ENCODE measurements around the gene KIAA2012.
A peak's percentile ranks its signal among the peaks of the same experiment; 100 is the strongest.

The KIAA2012 gene

DNA sequence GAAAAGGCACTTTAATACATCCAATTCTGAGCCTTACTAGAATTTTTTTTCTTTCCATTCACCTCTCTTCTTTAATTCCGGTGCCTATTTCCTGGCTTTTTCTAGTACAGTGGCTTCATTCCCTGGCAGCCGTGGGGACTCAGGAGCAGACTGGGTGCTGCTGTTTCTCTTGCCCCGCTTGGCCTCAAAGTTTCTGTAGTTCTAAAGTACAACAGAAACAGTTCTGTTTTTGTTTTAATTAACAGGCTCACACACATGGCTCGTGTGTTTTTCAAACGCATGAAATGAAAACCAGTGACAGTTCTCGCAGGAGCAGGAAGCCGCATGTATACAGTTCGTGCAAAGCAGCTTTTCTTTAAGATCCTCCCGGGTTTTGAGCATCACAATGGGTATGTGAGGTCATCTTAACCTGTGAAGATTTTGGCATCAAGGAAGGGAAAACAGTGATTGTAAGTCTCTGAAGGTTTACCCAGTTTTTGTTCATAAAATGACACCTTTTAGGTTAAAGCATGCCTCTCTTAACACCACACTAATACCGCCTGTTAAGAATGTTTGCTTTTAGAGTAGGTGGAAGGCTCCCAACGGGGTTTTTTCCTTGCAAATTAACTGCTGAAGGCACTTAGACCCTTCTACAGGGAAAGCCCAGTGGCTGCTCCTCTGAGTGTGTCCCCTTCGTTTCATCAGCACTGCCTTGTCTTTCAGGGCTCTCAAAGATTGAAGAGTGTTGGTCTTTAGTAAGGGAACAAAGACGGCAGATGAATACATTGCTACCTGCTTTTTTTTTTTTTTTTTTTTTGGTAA lies 33.6 kb upstream of the KIAA2012 start:
- TF ChIP-seq, protein P1, sequence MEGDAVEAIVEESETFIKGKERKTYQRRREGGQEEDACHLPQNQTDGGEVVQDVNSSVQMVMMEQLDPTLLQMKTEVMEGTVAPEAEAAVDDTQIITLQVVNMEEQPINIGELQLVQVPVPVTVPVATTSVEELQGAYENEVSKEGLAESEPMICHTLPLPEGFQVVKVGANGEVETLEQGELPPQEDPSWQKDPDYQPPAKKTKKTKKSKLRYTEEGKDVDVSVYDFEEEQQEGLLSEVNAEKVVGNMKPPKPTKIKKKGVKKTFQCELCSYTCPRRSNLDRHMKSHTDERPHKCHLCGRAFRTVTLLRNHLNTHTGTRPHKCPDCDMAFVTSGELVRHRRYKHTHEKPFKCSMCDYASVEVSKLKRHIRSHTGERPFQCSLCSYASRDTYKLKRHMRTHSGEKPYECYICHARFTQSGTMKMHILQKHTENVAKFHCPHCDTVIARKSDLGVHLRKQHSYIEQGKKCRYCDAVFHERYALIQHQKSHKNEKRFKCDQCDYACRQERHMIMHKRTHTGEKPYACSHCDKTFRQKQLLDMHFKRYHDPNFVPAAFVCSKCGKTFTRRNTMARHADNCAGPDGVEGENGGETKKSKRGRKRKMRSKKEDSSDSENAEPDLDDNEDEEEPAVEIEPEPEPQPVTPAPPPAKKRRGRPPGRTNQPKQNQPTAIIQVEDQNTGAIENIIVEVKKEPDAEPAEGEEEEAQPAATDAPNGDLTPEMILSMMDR (IDR thresholded peaks at IDR 0.05; ENCODE audit: low read depth, low read length) = no peak
- TF ChIP-seq, protein P2, sequence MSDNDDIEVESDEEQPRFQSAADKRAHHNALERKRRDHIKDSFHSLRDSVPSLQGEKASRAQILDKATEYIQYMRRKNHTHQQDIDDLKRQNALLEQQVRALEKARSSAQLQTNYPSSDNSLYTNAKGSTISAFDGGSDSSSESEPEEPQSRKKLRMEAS (IDR thresholded peaks at IDR 0.05; ENCODE audit: low read depth, low read length) = no peak
- TF ChIP-seq MYC (IDR thresholded peaks at IDR 0.05; ENCODE audit: low read depth, low read length) = no peak
- TF ChIP-seq POLR2A (IDR thresholded peaks at IDR 0.05; ENCODE audit: extremely low read depth, insufficient read length) = no peak
- no peak for DNase-seq (ENCODE audit: low read depth)

DNA sequence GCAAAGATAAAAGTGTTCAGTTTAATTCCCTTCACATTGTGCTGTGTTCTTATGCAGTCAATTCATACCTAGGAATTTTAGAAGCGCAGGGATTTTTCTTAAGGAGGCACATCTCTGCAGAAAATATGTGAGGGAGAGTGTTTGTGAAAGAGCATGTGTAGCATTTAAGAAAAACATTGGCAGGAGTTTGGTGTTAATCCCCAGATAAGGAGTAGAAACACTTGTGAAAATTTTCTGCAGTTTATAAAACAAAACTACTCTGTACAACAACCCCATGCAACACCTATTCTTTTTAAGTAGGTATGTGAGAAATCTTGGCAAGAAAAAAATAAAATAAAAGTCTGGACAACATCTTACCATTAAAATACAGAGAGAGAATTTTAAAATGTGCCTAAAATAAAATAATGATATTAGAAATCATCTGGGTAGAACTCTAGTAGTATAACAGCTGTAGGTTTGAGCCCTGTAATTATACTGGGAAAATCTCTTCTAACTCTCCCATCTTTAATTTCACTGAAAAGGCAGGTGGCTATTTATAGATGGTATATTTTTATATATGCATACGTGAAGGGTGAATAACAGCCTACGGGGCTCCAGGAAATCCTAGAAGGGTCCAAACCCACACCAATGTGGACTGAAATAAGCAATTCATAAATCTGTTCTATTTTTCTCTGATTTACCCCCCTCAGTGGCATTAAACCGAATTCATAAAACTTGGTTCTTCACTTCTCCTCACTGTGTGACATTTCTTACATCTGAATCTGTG lies 32.8 kb upstream of the KIAA2012 start:
- no peak overlapping the region for H3K4me3 ChIP-seq (ENCODE audit: low read depth, low read length)
- DNase-seq (ENCODE audit: low read depth) = no peak
- TF ChIP-seq, protein P1 (IDR thresholded peaks at IDR 0.05; ENCODE audit: low read depth, low read length) = no peak
- TF ChIP-seq POLR2A (IDR thresholded peaks at IDR 0.05; ENCODE audit: extremely low read depth, insufficient read length) = no peak
- TF ChIP-seq MYC (IDR thresholded peaks at IDR 0.05; ENCODE audit: low read depth, low read length) = no peak
- TF ChIP-seq, protein P2 (IDR thresholded peaks at IDR 0.05; ENCODE audit: low read depth, low read length) = no peak

More for the DNA sequence above, 33.6 kb upstream of the KIAA2012 start:
- no peak overlapping the region for H3K4me3 ChIP-seq (ENCODE audit: low read depth, low read length)

DNA sequence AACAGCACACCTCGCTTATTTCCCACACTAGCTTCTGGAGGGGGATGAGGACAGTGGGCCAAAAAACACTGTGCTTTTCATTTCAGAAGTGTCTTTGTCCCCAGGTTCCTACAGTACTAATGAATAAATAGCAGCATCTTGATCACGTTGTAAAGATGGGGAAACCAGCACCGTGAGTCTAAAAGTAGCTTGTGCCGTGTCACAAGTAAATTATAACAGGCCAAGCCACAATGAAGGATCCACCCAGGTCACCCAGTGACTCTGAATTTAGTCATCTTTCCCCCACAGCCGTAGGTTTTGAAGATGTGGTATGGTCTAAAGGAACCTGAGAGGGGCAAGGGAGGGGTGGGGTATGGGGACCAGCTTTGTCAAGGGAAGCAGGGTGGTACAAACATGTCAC lies 30.6 kb upstream of the KIAA2012 start:
- DNase-seq (ENCODE audit: low read depth) = no peak
- TF ChIP-seq, protein P2 (IDR thresholded peaks at IDR 0.05; ENCODE audit: low read depth, low read length) = no peak
- no peak overlapping the region for H3K4me3 ChIP-seq (ENCODE audit: low read depth, low read length)

DNA sequence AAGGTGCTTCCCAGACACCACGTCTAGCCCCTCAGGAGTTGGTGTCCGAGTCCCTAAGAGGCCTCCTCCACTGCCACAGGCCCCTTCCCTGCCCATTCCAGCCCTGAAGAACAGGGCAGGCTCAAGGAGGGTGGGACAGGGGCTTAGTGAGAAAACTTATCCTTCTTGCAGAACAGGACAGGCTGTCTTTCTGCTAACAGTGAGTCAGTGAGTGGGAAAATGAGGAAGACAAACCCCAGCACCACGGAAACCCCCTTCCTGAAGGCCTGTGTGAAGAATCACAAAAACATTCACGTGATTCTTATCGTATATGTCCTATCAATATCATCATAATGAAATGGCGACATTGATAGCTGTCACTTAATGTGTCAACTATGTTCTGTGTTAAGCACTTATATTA lies 29.6 kb upstream of the KIAA2012 start:
- peak; percentile 26 for DNase-seq (ENCODE audit: low read depth)
- no peak overlapping the region for H3K4me3 ChIP-seq (ENCODE audit: low read depth, low read length)
- TF ChIP-seq POLR2A (IDR thresholded peaks at IDR 0.05; ENCODE audit: extremely low read depth, insufficient read length) = no peak
- TF ChIP-seq, protein P2 (IDR thresholded peaks at IDR 0.05; ENCODE audit: low read depth, low read length) = no peak
- TF ChIP-seq, protein P1 (IDR thresholded peaks at IDR 0.05; ENCODE audit: low read depth, low read length) = no peak
- TF ChIP-seq MYC (IDR thresholded peaks at IDR 0.05; ENCODE audit: low read depth, low read length) = no peak

DNA sequence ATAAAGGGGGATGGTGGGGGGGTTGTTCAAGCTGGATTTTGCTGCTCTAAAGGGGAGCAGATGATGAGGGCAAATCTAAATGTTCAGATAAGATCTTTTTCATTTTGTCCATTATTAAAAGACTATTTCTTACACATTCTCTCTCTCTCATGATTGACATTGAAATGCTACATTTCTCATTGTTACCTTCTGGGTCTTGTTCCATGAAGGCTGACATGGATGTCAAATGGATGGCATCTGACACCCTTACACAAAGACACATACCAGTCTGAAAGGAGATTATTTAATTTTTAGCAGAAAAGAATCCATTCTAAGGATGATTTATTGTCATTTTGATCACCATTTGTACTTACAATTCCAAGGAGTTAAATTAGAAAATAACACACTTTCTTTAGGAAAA lies 28.3 kb upstream of the KIAA2012 start:
- TF ChIP-seq, protein P1 (IDR thresholded peaks at IDR 0.05; ENCODE audit: low read depth, low read length) = no peak
- TF ChIP-seq MYC (IDR thresholded peaks at IDR 0.05; ENCODE audit: low read depth, low read length) (no peak), POLR2A (IDR thresholded peaks at IDR 0.05; ENCODE audit: extremely low read depth, insufficient read length) (no peak)
- TF ChIP-seq, protein P2 (IDR thresholded peaks at IDR 0.05; ENCODE audit: low read depth, low read length) = no peak
- no peak overlapping the region for H3K4me3 ChIP-seq (ENCODE audit: low read depth, low read length)
- no peak for DNase-seq (ENCODE audit: low read depth)

DNA sequence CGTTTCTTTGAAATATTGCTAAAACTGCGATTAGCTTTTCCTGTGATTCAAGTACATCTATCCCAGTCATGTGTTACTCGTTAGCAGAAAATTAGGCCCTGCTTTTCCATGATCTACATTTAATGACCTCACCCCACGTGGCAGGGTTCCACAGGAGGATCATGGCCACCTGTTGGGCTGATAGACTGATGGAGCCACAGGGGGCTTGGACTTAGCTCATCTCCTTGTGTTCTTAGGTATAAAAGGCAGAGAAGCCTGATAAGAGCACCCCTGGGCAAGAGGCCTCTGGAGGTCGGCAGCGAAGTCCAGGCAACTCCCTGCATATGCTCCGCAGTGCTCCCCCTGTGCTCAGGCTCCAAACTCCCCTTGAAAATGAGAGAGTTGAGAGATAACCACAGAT lies 26.5 kb upstream of the KIAA2012 start:
- H3K4me3 ChIP-seq (ENCODE audit: low read depth, low read length) = no peak overlapping the region
- no peak for DNase-seq (ENCODE audit: low read depth)
- TF ChIP-seq, protein P2 (IDR thresholded peaks at IDR 0.05; ENCODE audit: low read depth, low read length) = no peak
- TF ChIP-seq MYC (IDR thresholded peaks at IDR 0.05; ENCODE audit: low read depth, low read length) (no peak), POLR2A (IDR thresholded peaks at IDR 0.05; ENCODE audit: extremely low read depth, insufficient read length) (no peak)
- TF ChIP-seq, protein P1 (IDR thresholded peaks at IDR 0.05; ENCODE audit: low read depth, low read length) = no peak

Data from NB4 (cell line).